Kidney (tissue), 14 donors: ENCODE results near the gene MSI2. TPM values are rescaled to one million over a fixed set of nuclear protein-coding genes. Genes with fewer than 3 reads are reported as not detected.

Experiments
- DNase-seq, 5 donors: peaks; one replicate each; pipeline ENCODE4 v3.0.0-alpha.2; 2013 to 2020
- FAIRE-seq: peaks from 2 replicates; lab custom pipeline; 2012; peaks lifted over from hg19 to GRCh38; lab: Jason Lieb, UNC
- H3K27ac ChIP-seq, 2 donors: one replicate each; pipeline ENCODE4 v1.7.0; 2013; ENCODE audit warnings: low read depth in 2 of 2, low read length in 2 of 2, inconsistent platforms in 1 of 2
- H3K27me3 ChIP-seq: one replicate; pipeline ENCODE4 v1.7.1; 2013; ENCODE audit warnings: low read length, inconsistent platforms; ENCODE audit not compliant: control insufficient read depth, insufficient read depth
- H3K36me3 ChIP-seq, 3 donors: one replicate each; pipeline versions ENCODE4 v1.7.0 to v1.7.1; 2013; ENCODE audit warnings: low read length in 3 of 3, control low read depth in 1 of 3, inconsistent platforms in 1 of 3; ENCODE audit not compliant: insufficient read depth in 3 of 3, control insufficient read depth in 2 of 3
- H3K4me1 ChIP-seq, 3 donors: one replicate each; pipeline versions ENCODE4 v1.7.0 to v1.7.1; 2013; ENCODE audit warnings: low read length in 3 of 3, inconsistent platforms in 1 of 3, low read depth in 1 of 3; ENCODE audit not compliant: control insufficient read depth in 2 of 3, insufficient read depth in 2 of 3
- H3K4me3 ChIP-seq, 3 donors: one replicate each; pipeline versions ENCODE4 v1.7.0 to v1.8.1; 2013; ENCODE audit warnings: low read length in 3 of 3, control low read depth in 1 of 3, inconsistent platforms in 1 of 3
- H3K9ac ChIP-seq, 3 donors: one replicate each; pipeline versions ENCODE4 v1.7.0 to v1.7.1; 2013; ENCODE audit warnings: low read length in 3 of 3, control low read depth in 1 of 3, inconsistent platforms in 1 of 3
- H3K9me3 ChIP-seq, 3 donors: one replicate each; pipeline versions ENCODE4 v1.7.0 to v1.7.1; 2013; ENCODE audit warnings: low read length in 3 of 3, control low read depth in 1 of 3, inconsistent platforms in 1 of 3; ENCODE audit not compliant: control insufficient read depth in 2 of 3, insufficient read depth in 1 of 3
- CTCF ChIP-seq: IDR thresholded peaks from 3 replicates; pipeline ENCODE4 v1.5.1; 2012; ENCODE audit warnings: mild to moderate bottlenecking, moderate library complexity, borderline replicate concordance; ENCODE audit not compliant: insufficient read depth; ENCODE audit errors: extremely low read depth
- intact Hi-C: fragments of 100-400 bp; cut with DNase I; formaldehyde crosslinking; loops from one replicate; pipeline ENCODE4 v1.11.1; 2022
- polyA plus RNA-seq: library from polyadenylated mRNA; stranded (reverse); fragments of 350-450 nt; fragmentation: Illumina TruSeq; extraction: RNeasy Lipid Tissue Mini Kit (QIAGEN cat#74804); gene quantifications from one replicate; pipeline ENCODE4 v1.2.3, GENCODE V29; 2014; ENCODE audit warnings: low read depth, low replicate concordance; ENCODE audit not compliant: insufficient read depth
- total RNA-seq: library from RNA; stranded (reverse); fragmentation: NEBNext Ultra II Directional; extraction: Animal tissue kit (Norgen Biotek cat#: 25700); gene quantifications from one replicate; pipeline ENCODE4 v1.2.1, GENCODE V29; 2021
- donor health status: control.
- donor health status: control.
- donor health status: control.
- donor health status: control.
- donor health status: control.
- donor health status: DM: yes; HTN: yes; CAD: no.
- donor health status: Normal renal cell carcinoma (clear cell type).

The MSI2 gene
- total and polyA plus RNA-seq, 2 donors from 2014 or later: 69.2 to 151 TPM

DNA sequence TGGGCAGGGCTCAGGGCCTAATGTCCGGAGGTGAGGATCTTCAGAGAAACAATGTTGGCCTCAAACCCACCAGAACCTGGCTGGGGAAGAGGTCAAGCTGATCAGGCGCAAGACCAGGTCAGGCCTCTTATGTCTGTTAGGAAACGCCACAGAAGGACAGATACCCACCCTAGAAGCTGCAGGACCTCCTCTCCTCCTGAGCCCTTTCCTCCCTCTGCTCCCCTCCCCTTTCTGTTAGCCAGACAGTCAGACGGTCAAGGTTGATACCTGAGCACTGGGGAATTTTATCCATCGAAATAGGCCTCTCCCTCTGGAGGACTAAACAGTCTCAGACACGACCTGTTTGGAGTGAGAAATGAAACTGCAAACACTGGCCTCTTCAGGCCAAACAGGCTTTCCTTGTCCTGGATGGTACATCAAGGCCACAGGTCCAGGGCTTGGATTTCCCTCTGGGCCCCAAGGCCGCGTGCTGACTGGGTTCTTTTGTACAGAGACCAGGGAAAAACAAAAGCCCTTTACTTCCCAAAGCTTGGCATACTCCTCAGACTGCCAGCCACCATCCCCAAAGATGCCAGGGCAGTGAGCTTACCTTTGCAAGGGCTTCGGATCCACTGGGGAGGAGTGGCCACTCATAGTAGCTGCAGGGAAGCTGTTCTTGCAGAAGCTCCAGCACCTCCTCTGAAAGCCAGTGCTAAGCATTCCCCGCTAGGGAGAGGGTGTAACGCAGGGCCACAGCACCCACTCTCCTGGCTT lies 353.0 kb downstream of the MSI2 start:
- H3K9ac ChIP-seq: no peak overlapping the region
- H3K4me3 ChIP-seq: no peak overlapping the region
- intact Hi-C loops: loop anchor here (10.0 kb wide), 1 partner anchor 56 kb away; no protein-coding TSS in a partner anchor
- no peaks in the 10 kb centered on the region for H3K36me3 ChIP-seq
- H3K27ac ChIP-seq: peak overlapping the region; percentile 8 to 58
- no peaks in the 10 kb centered on the region for H3K9me3 ChIP-seq
- H3K27me3 ChIP-seq: no peaks in the 10 kb centered on the region
- DNase-seq (peak in 2 of 5 donors; percentile 62), FAIRE-seq (no peak)
- H3K4me1 ChIP-seq: peaks cover 12 to 45% (median 25%) of the 10 kb centered on the region in 3 donors
- no peak for TF ChIP-seq CTCF

DNA sequence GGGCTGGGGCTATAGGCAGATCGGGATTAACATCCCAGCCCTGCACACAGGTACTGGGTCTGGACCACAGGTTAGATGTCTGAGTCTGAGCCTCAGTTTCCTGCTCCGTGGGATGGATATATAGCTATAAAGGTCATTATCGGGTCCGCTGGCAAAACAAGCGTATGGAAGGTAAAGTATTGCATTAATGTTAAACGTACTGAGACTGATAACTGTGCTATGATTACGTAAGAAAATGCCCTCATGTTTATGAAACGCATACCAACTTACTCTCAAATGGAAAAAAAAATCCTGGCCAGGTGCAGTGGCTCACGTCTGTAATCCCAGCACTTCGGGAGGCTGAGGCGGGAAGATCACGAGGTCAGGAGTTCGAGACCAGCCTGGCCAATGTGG lies 353.6 kb downstream of the MSI2 start:
- TF ChIP-seq CTCF: no peak

GRCh38 chr17:57612202-57613071 lies 356.1 kb downstream of the MSI2 start:
- no peak for TF ChIP-seq CTCF
- Histone ChIP-seq H3K36me3 (peaks cover 0 to 7% (median 0%) of the 10 kb centered on the region in 3 donors), H3K9ac (peak overlapping the region in 1 of 3 donors; percentile 20), H3K27ac (peak overlapping the region; percentile 44 to 66), H3K4me3 (no peak overlapping the region), H3K27me3 (no peaks in the 10 kb centered on the region), H3K9me3 (no peaks in the 10 kb centered on the region), H3K4me1 (peaks cover 0 to 24% (median 7%) of the 10 kb centered on the region in 3 donors)
- intact Hi-C loops: no loop called here
- FAIRE-seq (no peak), DNase-seq (peak in 2 of 5 donors; percentile 41 to 58)

More for the DNA sequence above, 353.6 kb downstream of the MSI2 start:
- no peak overlapping the region for H3K27ac ChIP-seq
- no peak for DNase-seq
- no peak overlapping the region for H3K4me3 ChIP-seq
- intact Hi-C loops: loop anchor here (10.0 kb wide), 1 partner anchor 55 kb away; no protein-coding TSS in a partner anchor
- H3K9ac ChIP-seq: no peak overlapping the region
- FAIRE-seq: no peak
- H3K9me3 ChIP-seq: no peaks in the 10 kb centered on the region
- no peaks in the 10 kb centered on the region for H3K27me3 ChIP-seq
- no peaks in the 10 kb centered on the region for H3K36me3 ChIP-seq
- peaks cover 9 to 39% (median 21%) of the 10 kb centered on the region in 3 donors for H3K4me1 ChIP-seq
